Activated CD4-positive, CD25-positive, alpha-beta regulatory T cell (primary cell): ENCODE results near the gene TP53RK.

ENCODE experiments used
- DNase-seq, 4 experiments: peaks; one replicate each; lab custom pipeline; 2025; lab: John Stamatoyannopoulos, UW

Gene TP53RK

DNA sequence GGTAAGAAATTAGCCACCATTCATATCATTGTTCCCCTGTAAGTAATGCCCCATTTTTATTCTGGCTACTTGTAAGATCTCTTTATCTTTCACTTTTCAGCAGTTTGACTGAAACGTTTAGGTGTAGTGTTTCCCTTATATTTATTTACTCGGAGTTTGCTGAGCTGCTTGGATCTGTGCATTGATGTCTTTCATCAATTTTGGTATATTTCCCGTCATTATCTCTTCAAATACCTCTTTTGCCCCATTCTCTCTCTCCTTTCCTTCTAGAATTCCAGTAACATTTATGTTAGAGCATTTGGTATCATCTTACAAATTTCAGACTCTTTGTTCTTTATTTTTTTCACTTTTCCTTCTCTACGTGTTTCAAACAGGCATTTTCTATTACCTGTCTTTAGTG lies 28.8 kb downstream of the TP53RK start:
- no peak for DNase-seq

DNA sequence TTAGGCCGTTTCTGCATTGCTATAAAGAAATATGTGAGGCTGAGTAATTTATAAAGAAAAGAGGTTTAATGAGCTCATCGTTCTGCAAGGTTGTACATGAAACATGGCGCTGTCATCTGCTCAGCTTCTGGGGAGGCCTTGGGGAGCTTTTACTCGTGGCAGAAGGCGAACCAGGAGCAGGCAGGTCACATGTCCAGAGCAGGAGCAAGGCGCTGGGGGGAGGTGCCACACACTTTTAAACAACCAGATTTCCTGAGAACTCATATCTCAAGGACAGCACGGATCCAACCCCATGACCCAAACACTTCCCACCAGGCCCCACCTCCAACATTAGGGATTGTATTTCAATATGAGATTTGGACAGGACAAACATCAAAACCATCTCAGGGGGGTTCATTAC lies 31.6 kb downstream of the TP53RK start:
- DNase-seq: no peak

DNA sequence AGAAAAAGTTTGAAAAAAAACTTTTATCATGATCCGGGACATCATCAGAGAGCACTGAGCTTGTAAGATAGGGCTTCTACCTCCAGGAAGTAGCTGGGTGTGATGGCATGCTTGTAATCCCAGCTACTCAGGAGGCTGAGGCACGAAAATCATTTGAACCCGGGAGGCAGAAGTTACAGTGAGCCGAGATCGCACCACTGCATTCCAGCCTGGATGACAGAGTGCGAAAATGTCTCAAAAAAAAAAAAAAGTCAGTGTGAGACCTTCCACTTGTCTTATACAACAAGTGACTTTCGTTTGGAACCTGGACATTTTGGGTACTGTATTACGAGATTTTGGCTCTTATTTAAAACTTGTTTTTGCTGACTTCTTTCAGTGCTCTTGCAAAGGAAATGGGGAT lies 32.1 kb downstream of the TP53RK start:
- DNase-seq: no peak

DNA sequence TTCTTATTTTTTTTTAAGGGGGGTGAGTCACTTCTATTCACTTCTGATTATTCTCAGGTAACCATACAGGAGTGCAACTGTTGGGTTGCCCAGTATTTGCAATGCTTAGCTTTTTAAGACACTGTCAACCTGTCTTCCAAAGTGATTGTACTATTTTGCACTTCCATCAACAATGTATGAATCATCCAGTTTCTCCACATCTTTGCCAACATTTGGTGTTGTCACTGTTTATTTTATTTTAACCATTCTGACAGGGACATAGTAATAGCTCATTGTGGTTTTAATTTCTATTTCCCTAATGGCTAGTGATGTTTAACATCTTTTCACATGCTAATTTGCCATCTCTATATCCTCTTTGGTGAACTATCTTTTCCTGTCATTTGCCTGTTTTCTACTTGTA lies 36.5 kb downstream of the TP53RK start:
- DNase-seq: no peak

DNA sequence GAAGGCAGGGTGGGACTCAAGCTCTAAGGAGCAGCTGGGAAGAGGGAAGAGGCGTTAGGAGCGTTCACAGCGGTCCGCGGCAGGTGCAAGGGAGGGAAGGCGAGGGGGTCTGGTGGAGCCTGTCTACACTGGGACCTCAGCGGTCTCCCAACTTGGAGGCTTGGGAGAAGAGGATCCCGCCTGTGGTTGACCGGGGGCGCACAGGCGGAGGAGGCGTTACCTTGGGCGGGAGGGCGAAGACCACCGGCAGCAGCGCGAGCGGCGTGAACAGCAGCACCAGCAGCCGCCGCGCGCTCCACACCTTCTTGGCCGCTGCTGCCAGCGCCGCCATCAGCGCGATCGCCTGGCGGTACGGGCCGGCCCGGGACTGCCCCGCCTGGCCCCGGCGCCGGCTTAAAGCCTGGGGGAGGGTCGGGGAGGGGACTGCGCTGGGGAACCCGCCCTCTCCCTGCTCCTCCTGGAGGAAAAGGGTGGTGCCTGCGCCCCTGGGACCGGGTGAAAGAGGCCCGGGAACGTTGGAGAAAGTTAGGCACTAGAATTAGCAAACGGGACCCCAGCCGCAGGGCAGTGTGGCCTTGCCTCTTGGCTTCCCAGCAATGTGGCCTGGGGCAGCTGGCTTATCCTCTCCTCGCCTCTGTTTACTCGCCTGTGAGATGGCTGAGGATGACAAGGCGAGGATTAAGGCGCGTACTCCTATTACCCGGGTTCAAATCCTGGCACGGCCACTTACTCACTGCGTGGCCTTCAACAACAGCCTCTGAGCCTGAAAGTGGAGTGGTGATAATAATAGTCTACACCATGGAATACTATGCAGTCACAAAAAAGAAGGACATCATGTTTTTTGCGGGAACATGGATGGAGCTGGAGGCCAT lies 37.9 kb downstream of the TP53RK start, which contains the start of gene SLC13A3:
Gene SLC13A3 (minus strand): TSS at position 369 of the 872 bp plus-strand sequence. CDS start 38 bp downstream, at position 331.
- DNase-seq: no peak

DNA sequence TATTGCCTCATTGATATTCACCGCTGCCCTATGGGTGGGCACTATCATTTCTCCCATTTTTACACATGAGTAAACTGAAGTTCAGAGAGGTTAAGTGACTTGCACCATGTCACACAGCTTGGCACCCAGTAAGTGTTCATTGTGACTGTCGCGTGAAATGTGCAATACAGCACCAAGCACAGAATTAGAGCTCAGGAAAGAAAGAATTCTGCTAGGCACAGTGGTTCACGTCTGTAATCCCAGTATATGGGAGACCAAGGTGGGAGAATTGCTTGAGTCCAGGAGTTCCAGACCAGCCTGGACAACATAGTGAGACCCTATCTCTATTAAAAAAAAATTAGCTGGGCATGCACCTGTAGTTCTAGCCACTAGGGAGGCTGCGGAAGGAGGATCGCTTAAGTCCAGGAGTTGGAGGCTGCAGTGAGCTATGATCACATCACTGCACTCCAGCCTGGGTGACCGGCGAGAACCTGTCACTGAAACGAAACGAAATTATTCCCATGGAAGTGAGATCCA lies 38.6 kb downstream of the TP53RK start:
- no peak for DNase-seq

DNA sequence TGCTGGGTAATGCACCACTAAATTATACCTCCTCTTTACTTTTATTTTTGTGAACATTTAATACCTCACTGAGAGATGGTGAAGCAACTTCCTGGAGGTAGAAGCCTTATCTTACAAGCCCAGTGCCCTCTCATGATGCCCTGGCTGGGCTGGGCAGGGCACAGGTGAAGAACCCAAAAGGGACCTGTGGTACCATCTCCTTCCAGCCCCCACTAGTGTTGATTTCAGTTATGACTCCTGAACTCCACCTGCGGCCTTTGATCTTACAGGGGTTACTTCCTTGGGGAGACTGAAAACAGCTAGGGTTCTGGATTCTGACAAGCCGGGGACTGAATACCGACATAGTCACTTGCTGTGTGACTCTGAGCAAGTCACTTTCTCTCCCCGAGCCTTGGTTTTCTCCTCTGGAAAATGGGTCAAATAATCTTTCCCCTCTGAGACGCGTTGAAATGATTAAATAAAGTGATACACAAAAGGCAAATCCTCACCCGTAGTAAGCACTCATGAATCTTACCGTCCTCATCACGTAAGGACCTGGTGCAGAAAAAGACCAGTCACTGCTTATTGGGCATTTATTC lies 39.2 kb downstream of the TP53RK start:
- DNase-seq: no peak

DNA sequence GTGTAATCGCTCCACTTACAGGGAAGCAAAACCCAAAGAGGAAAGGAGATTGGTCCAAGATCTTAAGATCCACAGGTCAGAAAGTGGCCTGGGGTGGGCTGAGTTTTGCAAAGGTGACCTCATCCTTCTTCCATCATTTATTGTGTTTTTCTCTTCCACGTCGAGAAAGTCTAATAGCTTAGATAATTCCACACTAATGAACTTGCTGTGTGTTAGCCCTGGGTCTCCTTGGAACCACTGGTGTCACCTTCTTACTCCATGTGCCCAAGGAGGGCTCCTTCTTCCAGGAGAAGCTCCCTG lies 39.6 kb downstream of the TP53RK start:
- DNase-seq: no peak

DNA sequence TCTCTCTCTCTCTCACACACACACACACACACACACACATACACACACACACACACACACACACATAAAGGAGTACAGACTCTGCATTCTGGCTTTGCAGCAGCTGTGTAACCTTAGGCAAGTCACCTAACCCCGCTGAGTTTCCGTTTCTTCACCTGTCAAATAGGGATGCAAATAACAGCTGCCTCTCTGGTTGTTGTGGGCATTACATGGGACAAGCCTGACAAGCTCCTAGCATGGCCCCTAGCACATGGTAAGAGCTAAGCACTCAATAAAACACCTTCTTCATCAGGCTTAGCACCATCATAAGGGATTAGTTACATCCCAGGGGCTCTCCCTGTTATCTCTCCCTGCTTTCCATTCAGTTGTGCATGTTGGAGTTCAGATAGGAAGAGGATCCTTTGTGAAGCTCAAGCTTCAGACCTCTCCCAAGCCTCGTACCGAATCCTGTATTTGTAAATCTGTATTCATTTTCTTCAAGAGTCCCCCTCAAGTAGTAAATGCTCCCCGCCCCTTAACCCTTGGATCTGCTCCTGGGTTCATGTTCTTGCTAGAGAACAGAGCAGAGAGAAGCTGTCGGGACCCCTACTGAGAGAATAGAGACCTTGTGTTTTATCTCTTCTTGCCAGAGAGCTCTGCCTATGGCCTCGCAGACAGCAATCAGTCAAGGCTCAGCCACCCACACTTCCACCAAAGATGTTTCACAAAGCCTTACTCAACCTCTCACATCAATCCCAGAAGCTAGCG lies 40.2 kb downstream of the TP53RK start:
- DNase-seq: no peak

DNA sequence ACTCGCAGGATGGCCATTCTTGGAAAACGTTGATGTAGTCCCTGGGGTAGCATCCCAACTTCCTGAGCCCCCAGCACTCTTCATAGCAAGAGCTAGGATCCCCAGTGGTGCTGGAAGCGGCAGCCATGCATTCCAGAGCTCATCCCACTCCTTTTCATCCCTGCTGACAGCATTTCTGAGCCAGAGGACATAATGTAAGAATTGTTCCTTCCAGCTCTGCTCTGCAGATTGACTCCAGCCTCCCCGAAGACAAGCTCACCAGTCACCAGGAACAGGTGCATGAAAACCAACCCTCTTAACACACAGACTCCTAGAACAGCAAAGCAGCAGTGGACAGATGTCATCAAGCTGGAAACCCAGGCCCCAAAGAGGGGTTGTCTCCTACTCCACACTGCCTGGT lies 41.8 kb downstream of the TP53RK start:
- no peak for DNase-seq

DNA sequence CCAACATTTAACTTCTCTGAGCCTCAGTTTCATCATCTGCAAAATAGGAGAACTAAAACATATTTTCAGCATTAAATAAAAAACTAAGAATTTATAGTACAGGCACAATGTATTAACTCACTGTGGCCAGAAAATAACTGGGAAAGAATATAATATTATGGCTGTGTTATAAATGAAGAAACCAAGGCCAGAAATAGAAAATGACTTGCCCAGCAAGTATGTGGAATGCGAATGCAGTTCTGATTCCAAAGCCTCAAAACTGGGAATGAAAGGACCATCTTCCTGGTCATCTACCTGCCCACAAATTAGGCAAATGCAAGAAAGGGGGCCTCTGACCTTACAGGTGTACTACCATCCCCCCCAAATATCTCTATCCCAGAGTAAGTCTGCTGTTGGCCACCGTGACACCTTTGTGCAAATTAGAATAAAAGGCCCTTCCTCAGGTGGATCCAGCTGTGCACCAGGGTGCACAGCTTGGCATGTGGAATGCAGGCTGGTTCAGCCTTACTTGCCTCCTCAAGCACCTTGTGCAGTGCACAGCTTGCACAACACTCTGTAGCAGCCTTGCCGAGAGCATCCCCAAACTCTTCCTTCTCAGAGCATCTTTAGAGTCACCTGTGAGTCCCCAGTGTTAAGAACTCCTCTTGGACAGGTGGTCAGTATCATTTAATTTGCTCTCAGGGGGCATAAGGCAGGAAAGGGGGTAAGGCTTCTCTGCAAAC lies 42.4 kb downstream of the TP53RK start:
- DNase-seq: no peak

DNA sequence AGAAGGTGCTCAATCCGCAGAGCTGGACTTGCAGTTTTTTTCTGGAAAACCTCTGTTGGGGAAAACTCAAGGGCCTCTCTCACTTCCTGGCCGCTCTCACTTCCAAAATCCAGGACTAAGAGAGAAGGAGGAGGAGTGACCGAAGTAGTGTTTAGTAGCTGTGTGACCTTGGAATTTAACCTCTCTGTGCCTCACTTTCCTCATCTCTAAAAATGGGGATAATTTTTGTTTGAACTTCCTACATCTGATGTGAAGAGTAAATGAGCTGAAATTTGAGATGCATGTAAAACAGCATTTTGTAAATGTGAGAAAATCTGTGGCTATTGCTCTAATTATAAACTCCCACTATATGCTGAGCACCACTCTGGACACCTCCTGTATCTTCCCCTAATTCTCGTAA lies 43.1 kb downstream of the TP53RK start:
- DNase-seq: no peak

DNA sequence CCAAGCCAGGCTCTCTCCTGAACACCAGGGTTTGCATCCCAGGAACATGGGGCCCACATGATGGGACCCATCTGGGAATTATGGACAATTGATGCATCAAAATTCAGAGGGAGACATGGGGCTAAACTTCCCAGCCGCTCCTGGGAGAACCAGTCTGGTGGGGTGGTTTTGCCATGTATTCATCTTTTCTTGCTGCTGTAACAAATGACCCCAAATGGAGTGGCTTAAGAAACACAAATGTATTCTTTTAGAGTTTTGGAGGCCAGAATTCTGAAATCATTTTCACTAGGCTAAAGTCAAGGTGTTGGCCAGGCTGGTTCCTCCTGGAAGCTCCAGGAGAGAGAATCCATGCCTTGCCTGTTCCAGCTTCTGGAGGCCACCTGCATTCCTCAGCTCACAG lies 44.5 kb downstream of the TP53RK start:
- DNase-seq: no peak

DNA sequence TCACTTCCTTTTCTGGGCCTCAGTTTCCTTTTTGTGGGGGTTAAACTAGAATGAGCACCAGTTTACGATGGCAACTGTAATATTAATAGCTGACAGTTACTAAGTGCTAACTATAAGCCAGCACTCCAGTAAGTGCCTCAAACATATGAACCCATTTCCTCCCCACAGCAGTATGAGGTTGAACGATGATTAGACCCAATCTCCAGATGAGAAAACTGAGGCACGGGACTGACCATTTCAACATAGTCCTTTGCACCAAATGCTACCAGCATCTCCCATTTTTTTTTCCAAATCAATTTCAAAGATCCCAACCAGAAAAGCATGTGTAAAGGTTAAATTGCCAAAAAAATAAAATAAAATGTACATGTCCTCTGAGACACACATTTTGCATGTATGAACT lies 45.1 kb downstream of the TP53RK start:
- DNase-seq: no peak

DNA sequence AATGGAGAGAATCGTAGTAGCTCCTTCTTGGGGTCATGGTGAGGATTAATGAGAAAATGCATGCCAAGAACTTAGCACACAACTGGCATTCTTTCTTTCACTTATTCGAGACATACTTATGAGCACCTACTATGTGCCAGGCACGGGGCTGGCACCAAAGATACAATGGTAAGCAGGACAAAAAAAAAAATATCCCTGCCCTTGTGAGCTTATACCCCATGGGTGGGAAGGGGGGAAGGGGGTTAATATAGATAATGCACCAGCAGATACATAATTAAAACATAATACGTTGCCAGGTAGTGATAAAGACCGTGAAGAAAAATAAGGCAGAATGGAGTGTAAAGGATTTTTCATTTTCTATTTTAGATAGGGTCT lies 46.3 kb downstream of the TP53RK start:
- DNase-seq: no peak

DNA sequence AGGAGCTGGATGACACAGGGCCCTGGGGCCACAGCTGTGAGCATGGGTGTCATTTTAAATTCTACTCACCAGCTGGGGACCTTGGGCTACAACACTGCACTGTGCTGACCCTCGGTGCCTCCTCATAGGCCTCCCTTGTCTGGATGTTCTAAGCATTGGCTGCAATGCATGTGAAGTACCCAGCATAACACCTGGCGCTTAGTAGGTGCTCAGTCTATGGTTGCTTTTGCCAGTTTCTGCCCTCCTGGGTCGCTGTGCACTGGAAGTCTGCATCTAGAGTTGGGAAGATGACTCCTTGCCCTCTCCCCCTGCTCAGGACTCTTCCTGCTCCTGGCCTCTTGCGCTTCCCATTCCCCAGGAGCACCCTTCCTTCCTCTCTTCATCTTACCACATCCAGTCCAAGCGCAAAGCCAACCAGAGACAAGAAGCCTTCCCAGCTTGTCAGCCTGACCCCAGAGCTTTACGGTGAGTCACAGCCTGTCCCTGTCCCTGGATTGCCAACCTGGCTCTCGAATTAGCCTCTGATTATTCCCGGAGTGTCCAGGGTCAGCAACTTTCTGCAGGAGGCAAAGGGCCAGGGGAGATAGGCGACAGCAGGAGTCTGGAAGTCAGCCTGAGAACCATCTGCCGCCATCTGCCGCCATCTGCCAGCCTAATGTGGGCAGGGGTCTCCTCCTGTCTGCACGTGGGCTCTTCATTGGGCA lies 46.8 kb downstream of the TP53RK start:
- no peak for DNase-seq

DNA sequence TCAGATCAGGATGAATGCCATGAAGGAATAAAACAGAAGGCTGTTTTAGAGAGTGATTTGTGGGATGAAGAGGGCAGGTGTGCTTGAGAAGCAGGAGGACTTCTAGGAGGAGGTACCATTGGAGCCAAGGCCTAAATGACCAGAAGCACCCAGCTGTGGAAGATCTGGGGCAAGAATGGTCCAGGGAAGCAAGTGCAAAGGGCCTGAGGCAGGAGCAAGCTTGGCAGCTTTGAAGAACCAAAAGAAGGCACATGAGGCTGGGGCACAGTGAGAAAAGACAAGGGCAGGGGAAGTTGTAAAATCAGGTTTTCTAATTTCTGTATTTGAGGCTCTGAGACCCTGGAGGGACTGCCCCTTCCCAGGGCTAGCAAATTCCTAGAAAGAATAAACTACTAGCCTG lies 47.8 kb downstream of the TP53RK start:
- no peak for DNase-seq

DNA sequence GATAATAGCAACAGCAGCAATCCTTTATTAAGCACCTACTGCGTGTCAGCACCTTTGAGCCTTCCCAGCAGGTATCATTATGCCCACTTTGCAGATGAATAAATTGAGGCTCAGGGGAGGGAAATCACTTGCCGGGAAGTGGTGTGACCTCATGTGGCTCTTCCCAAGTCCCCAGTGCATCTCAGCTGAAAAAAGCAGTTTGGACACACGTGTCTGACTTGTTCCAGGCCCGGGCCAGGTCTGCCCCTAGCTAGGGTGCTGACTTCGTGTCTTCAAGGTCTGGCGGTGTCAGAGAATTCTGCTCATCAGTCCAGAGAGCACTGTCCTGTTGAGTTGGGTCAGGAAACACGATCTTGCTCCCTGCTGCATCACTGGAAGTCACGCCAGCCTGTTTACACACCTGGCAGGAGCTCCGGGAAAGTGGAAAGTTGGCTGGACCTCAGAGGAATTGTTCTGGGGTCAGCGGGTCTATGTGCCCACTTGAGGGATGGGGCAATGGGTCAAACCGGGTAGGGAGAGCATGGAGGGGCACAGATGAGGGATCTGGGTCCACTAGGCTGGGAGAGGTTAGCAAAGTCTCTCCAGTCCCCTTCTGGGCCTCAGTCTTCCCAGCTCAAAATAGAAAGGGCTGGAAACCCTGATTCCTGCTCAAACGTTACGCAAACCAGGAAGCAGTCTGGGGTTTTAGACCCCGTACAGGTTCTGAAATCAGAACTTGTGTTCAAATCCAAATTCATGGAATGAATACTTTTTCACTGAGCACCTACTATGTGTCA lies 48.5 kb downstream of the TP53RK start:
- no peak for DNase-seq

DNA sequence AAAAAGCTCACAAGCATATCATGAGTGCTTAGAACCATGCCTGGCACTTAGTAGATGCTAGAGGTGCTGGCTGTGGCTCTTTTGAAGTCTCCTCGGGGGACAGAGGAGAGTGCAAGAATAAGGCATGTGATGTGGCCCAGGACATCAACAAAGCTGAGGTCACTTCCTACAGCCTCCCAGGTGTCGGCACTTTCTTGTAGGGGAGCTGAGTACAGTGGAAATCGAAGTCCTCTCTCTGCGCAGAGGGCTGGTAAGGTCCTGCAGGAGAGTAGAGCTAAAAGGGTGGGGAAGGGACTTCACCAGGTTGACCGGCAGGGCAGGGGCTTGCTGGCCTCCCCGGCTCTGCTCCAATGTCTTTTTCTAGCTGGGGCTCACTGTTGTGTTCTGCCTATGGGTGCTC lies 49.2 kb downstream of the TP53RK start:
- no peak for DNase-seq

DNA sequence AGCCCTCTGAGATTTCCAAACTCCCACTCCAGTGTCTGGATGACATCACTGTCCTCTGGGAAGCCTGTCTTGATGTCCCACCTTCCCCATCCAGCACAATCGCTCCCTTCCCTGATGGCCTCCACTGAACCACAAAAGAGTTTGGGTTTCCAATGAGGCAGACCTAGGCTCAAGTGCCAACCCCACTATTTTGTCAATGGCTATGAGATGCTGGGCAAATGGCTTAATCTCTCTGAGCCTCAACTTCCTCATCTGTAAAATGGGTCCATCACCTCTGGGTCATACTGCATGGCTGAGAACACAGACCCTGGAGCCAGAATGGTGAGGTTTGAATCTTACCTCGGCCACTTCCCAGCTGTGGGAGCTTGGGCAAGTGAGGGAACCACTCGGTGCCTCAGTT lies 49.7 kb downstream of the TP53RK start:
- no peak for DNase-seq

DNA sequence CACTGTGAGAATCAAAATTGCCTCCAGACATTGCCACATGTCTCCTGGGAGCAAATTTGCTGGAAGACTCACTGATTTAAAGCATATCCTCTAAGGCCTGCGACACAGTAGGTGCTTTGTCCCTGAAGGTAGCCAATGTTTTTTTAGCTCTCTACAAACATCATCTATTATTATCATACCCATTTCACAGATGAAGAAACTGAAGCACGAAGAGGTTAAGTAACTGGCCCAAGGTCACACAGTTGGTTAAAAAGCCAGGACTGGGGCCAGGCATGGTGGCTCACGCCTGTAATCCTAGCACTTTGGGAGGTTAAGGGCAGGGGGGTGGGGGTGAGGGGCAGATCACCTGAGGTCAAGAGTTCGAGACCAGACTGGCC lies 50.4 kb downstream of the TP53RK start:
- DNase-seq: no peak
